PC-3 (cell line): ENCODE data around the gene TSPO.

Source experiments
- CTCF ChIP-seq: fragments of 300-600 bp; sonication (generic); conservative IDR thresholded peaks from 2 replicates; pipeline ENCODE4 v1.5.1; 2017; ENCODE audit warnings: antibody characterized with exemption, low read depth, mild to moderate bottlenecking, low read length
- EZH2 ChIP-seq: fragments of 300-600 bp; sonication (generic); IDR thresholded peaks from one replicate; pipeline ENCODE4 v1.6.1; 2017; ENCODE audit warnings: antibody characterized with exemption, mild to moderate bottlenecking, low read length; ENCODE audit not compliant: unreplicated experiment
- EZH2phosphoT487 ChIP-seq: fragments of 300-600 bp; sonication (generic); IDR thresholded peaks from 2 replicates; pipeline ENCODE4 v1.6.1; 2018; ENCODE audit warnings: mild to moderate bottlenecking, antibody characterized with exemption, low read length, borderline replicate concordance

GRCh38 chr22:43176090-43176489 is 24.7 kb downstream of the TSPO start:
- no peak for TF ChIP-seq CTCF
- TF ChIP-seq EZH2 = no peak
- no peak for TF ChIP-seq EZH2phosphoT487
